ENCODE results near the gene SLC9A9. TPM values are rescaled to one million over a fixed set of nuclear protein-coding genes. Genes with fewer than 3 reads are reported as not detected.

The SLC9A9 gene
- polyA plus RNA-seq, 1 donor from 2014 or later: 0.54 TPM

DNA sequence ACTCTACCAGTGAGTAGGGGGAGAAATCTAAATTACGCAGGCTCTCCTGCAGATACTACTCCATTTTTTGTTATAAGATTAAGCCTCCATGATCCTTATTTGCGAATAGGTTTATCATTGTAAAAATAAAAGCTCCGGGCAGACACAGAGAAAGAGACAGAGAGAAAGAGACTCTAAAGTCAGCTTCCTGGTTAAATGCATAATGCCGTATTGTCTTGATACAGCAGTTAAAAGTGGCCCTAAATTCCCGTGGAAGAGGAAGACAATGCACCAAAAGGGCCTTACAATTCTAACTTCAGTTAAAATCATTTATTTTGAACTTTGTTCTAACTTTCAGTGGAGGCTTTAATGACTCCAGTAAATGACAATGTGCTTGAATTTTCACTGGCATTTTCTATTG lies 98.3 kb downstream of the SLC9A9 start:
- Histone ChIP-seq H3K27ac (ENCODE audit: low read length) (no peak overlapping the region), H4K20me1 (ENCODE audit: insufficient read depth) (no peaks in the 10 kb centered on the region), H3K36me3 (ENCODE audit: insufficient read depth, low read length) (no peaks in the 10 kb centered on the region), H3K9me2 (ENCODE audit: insufficient read depth, low read length) (no peaks in the 10 kb centered on the region), H2AFZ (ENCODE audit: low read depth, low read length) (no peak overlapping the region), H3F3A (ENCODE audit: insufficient read depth, low read length, poor library complexity, severe bottlenecking) (no peaks in the 10 kb centered on the region), H3K9ac (ENCODE audit: low read length) (no peak overlapping the region), H3K4me3 (ENCODE audit: low read length) (no peak overlapping the region), H3K9me3 (ENCODE audit: low read length) (no peaks in the 10 kb centered on the region), H3K4me2 (ENCODE audit: low read length) (no peak overlapping the region), H3K27me3 (ENCODE audit: insufficient read depth, low read depth, low read length) (no peaks in the 10 kb centered on the region), H3K79me2 (replicated peaks; ENCODE audit: insufficient read depth, low read length) (no peaks in the 10 kb centered on the region)
- TF ChIP-seq, protein P1, sequence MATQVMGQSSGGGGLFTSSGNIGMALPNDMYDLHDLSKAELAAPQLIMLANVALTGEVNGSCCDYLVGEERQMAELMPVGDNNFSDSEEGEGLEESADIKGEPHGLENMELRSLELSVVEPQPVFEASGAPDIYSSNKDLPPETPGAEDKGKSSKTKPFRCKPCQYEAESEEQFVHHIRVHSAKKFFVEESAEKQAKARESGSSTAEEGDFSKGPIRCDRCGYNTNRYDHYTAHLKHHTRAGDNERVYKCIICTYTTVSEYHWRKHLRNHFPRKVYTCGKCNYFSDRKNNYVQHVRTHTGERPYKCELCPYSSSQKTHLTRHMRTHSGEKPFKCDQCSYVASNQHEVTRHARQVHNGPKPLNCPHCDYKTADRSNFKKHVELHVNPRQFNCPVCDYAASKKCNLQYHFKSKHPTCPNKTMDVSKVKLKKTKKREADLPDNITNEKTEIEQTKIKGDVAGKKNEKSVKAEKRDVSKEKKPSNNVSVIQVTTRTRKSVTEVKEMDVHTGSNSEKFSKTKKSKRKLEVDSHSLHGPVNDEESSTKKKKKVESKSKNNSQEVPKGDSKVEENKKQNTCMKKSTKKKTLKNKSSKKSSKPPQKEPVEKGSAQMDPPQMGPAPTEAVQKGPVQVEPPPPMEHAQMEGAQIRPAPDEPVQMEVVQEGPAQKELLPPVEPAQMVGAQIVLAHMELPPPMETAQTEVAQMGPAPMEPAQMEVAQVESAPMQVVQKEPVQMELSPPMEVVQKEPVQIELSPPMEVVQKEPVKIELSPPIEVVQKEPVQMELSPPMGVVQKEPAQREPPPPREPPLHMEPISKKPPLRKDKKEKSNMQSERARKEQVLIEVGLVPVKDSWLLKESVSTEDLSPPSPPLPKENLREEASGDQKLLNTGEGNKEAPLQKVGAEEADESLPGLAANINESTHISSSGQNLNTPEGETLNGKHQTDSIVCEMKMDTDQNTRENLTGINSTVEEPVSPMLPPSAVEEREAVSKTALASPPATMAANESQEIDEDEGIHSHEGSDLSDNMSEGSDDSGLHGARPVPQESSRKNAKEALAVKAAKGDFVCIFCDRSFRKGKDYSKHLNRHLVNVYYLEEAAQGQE (IDR thresholded peaks at IDR 0.05; ENCODE audit: borderline replicate concordance): no peak
- no peak for TF ChIP-seq POLR2AphosphoS5 (IDR thresholded peaks at IDR 0.05)
- TF ChIP-seq, protein P2, sequence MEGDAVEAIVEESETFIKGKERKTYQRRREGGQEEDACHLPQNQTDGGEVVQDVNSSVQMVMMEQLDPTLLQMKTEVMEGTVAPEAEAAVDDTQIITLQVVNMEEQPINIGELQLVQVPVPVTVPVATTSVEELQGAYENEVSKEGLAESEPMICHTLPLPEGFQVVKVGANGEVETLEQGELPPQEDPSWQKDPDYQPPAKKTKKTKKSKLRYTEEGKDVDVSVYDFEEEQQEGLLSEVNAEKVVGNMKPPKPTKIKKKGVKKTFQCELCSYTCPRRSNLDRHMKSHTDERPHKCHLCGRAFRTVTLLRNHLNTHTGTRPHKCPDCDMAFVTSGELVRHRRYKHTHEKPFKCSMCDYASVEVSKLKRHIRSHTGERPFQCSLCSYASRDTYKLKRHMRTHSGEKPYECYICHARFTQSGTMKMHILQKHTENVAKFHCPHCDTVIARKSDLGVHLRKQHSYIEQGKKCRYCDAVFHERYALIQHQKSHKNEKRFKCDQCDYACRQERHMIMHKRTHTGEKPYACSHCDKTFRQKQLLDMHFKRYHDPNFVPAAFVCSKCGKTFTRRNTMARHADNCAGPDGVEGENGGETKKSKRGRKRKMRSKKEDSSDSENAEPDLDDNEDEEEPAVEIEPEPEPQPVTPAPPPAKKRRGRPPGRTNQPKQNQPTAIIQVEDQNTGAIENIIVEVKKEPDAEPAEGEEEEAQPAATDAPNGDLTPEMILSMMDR (IDR thresholded peaks at IDR 0.05; ENCODE audit: poor library complexity, severe bottlenecking): no peak
- no peak for TF ChIP-seq EZH2 (IDR thresholded peaks at IDR 0.05; ENCODE audit: borderline replicate concordance, insufficient read depth, low read length, poor library complexity, severe bottlenecking)
- no peak for TF ChIP-seq SMC3 (conservative IDR thresholded peaks at IDR 0.05; ENCODE audit: poor library complexity)
- TF ChIP-seq RAD21 (conservative IDR thresholded peaks at IDR 0.05): no peak
- no peak for TF ChIP-seq MXI1 (conservative IDR thresholded peaks at IDR 0.05; ENCODE audit: poor library complexity, severe bottlenecking)
- TF ChIP-seq EP300 (conservative IDR thresholded peaks at IDR 0.05; ENCODE audit: poor library complexity, severe bottlenecking): no peak
- TF ChIP-seq TAF1 (IDR thresholded peaks at IDR 0.05; ENCODE audit: low read depth): no peak

DNA sequence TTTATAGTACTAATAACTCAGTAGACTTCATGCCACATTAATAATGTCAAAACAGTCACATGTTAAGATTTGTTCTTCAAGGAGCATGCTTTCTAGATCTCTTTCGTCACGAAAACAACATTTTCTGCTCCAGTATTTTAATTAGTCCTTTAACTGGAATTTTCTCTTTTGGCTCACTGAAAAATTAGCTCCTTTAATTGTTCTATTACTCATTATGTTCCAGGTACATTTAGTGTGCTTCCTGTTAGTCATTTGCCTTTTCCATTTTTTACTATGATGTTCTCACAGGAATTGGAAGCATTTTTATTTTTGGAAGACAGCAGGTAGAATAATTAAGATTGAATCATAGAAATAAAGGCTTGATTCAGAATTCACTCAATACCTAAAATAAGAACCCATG lies 111.2 kb downstream of the SLC9A9 start:
- Histone ChIP-seq H3K79me2 (replicated peaks; ENCODE audit: insufficient read depth, low read length) (no peaks in the 10 kb centered on the region), H3K4me3 (ENCODE audit: low read length) (no peak overlapping the region), H4K20me1 (ENCODE audit: insufficient read depth) (no peaks in the 10 kb centered on the region), H3K9me3 (ENCODE audit: low read length) (no peaks in the 10 kb centered on the region), H3F3A (ENCODE audit: insufficient read depth, low read length, poor library complexity, severe bottlenecking) (no peaks in the 10 kb centered on the region), H3K9me2 (ENCODE audit: insufficient read depth, low read length) (no peaks in the 10 kb centered on the region), H3K27me3 (ENCODE audit: insufficient read depth, low read depth, low read length) (no peaks in the 10 kb centered on the region), H3K4me2 (ENCODE audit: low read length) (no peak overlapping the region), H3K36me3 (ENCODE audit: insufficient read depth, low read length) (no peaks in the 10 kb centered on the region), H3K9ac (ENCODE audit: low read length) (no peak overlapping the region), H2AFZ (ENCODE audit: low read depth, low read length) (no peak overlapping the region), H3K27ac (ENCODE audit: low read length) (no peak overlapping the region)
- TF ChIP-seq MXI1 (conservative IDR thresholded peaks at IDR 0.05; ENCODE audit: poor library complexity, severe bottlenecking) (no peak), TAF1 (IDR thresholded peaks at IDR 0.05; ENCODE audit: low read depth) (no peak), EZH2 (IDR thresholded peaks at IDR 0.05; ENCODE audit: borderline replicate concordance, insufficient read depth, low read length, poor library complexity, severe bottlenecking) (no peak), POLR2AphosphoS5 (IDR thresholded peaks at IDR 0.05) (no peak)
- TF ChIP-seq, protein P2 (IDR thresholded peaks at IDR 0.05; ENCODE audit: poor library complexity, severe bottlenecking): no peak
- TF ChIP-seq, protein P1 (IDR thresholded peaks at IDR 0.05; ENCODE audit: borderline replicate concordance): no peak
